GM21825 (cell line): ENCODE results near the gene EEF1G.
A peak's percentile ranks its signal among the peaks of the same experiment; 100 is the strongest.
"Not testable (repeated sequence)": the region's sequence is repeated elsewhere in the genome, so short reads cannot be mapped to it uniquely, and the experiment has no call there.

Source experiments
- ATAC-seq: cut with Tn5 transposase; IDR thresholded peaks from one replicate; pipeline ENCODE4 v1.9.1; 2021; ENCODE audit warnings: mild to moderate bottlenecking, moderate library complexity; ENCODE audit not compliant: unreplicated experiment

EEF1G gene

GRCh38 chr11:62573592-62574362 lies at the start of gene EEF1G:
Gene EEF1G (minus strand): TSS chr11:62573891. CDS start chr11:62573842, 49 bp downstream.
- ATAC-seq: peak; percentile 83

GRCh38 chr11:62622476-62623089 lies 48.9 kb upstream of the EEF1G start:
- ATAC-seq: no peak

DNA sequence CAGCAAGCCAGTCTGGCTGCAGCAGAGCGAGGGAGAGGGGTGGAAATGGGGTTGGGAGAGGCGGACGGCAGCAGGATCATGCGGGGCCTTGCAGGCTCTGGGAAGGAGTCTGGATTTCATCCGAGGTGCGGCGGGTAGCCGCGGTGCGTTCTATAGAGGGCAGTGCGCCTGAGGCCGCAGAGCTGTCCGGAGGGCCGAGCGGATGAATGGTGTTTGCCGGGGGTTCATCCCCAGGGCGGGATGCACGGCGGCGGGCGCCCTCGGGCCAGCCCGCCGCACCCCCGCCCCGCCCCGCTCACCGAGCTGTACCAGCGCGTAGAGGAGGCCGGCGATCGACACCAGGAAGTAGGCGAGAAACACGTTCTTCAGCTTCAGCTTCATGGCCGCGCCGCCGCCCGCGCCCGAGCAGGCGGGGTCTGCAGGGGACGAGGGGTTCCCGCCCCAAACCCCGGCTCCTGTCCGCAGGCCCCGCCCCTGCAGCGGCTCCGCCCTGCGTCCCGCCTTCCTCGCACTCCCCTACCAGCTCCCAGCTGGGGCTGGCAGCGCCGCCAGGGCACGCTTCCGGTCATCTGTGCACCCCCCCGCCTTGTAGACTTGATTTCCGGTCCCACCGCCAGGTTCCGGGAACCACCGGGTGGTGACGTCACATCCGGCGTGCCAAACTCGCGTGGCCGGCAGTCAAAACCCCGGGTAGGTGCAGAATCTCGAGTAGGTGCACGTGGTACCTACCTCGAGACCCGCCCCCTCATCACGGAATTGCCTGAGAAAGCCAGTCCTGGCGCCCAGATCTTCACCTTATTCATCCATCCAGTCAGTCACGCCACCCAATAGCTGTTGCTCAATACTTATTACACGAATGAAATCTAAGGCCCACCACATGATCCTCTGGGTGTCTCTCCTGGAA lies 48.1 kb upstream of the EEF1G start, which contains the start of gene B3GAT3:
Gene B3GAT3, minus strand, starts transcription at position 420 of the 904 bp plus-strand sequence. Its CDS starts 39 bp downstream, at position 381.
- ATAC-seq: peak; percentile 88

DNA sequence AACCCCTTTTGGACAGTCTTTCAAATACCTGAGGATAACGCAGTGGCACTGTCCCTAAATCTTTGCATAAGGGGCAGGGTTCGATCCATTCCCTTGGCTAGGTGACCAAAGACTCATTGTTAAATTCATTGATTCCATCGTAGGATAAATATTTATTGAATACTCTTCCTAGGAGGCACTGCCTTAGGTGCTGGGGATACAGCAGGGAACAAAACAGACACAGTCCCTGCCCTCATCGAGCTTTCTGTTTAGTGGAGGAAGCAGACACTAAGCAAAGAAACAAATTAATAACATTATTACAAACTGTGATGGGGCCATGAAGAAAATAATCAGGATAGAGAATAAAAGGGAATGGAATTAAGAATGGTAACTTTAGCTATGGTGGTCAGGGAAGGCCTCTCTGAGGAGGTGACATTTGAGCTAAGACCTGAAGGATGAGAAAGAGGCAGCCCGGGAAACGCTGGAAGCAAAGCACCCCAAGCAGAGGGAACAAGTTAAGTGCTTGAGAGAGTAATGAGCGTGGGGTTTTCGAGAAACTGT lies 47.4 kb upstream of the EEF1G start:
- ATAC-seq: no peak

DNA sequence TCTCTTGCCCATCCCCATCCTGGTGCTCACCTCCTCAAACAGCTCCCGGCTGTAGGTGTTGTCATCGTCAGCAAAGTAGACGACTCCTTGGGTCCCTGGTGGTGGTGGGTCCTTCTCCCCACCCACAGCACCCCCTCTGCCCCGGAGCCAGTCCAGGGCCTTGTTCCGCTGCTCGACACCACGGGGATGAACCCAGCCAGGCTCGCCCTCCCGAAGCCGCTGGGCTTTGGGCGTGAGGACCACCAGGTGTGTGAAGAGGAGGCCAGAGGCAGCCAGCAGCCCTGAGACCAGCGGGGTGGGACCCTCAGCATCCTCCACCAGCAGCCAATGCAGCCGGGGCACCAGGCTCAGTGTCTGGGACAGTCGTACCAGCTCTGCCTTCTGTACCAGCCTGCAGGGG lies 43.3 kb upstream of the EEF1G start:
- not testable (repeated sequence) for ATAC-seq

- no peak for ATAC-seq
Measured at GRCh38 chr11:62615521-62615920, 41.8 kb upstream of the EEF1G start.

GRCh38 chr11:62614275-62614674 lies 40.6 kb upstream of the EEF1G start:
- no peak for ATAC-seq

DNA sequence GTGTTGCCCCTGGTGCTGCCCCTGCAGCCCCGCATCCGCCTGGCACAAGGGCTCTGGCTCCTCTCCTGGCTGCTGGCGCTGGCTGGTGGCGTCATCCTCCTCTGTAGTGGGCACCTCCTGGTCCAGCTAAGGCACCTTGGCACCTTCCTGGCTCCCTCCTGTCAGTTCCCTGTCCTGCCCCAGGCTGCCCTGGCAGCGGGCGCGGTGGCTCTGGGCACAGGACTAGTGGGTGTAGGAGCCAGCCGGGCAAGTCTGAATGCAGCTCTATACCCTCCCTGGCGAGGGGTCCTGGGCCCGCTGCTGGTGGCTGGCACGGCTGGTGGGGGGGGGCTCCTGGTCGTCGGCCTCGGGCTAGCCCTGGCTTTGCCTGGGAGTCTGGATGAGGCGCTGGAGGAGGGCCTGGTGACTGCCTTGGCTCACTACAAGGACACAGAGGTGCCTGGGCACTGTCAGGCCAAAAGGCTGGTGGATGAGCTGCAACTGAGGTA lies 39.6 kb upstream of the EEF1G start:
- ATAC-seq: no peak

DNA sequence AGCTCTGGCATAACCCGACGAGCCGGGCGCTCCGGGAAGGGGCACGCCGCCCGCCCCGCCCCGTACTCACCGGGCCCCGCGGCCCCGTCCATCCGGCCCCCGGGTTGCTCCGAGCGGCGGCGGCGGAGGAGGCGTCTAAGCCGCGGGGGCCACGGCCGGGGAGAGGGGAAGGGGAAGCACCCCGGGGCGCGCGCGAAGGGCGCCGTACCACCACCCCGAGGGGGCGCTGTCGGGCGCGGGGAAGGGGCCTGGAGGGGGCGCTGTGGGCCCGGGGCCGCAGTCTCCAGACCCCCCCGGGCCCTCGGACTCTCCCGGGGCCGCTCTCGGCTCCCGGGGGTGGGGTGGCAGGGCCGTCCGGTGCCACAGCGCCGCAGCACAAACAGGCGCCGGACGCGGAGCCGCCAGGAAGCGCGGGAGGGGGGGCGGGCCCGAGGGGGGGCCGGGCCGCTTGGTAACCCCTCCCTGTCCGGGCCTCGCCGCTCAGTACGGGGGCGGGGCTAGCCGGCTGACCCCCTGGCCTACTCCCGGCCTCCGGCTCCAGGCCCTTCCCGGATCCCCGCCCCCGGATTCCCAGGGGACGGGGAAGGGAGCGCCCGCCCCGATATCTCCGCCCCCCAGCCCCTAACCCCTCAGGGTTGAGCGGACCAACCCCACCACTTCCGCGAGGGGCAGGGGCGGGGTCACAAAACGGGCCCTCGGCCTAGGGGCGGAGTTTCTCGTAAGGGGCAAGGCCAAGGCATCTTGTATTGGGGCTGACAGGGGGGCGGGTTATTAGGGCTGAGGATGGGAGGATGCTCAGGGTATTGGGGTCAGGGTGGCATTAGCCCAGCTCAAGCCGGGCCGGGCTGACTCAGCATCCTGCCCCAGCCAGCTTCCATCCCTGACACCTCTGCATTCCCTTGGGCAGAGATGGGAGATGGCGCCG lies 38.9 kb upstream of the EEF1G start, which contains the start of the genes EML3 and ROM1:
Gene EML3, minus strand, starts transcription at position 410 of the 925 bp plus-strand sequence. Its CDS starts 318 bp downstream, at position 92.
Gene ROM1, plus strand, starts transcription at position 892 of the 925 bp plus-strand sequence. Its CDS starts 25 bp downstream, at position 917.
- ATAC-seq: peak; percentile 58

DNA sequence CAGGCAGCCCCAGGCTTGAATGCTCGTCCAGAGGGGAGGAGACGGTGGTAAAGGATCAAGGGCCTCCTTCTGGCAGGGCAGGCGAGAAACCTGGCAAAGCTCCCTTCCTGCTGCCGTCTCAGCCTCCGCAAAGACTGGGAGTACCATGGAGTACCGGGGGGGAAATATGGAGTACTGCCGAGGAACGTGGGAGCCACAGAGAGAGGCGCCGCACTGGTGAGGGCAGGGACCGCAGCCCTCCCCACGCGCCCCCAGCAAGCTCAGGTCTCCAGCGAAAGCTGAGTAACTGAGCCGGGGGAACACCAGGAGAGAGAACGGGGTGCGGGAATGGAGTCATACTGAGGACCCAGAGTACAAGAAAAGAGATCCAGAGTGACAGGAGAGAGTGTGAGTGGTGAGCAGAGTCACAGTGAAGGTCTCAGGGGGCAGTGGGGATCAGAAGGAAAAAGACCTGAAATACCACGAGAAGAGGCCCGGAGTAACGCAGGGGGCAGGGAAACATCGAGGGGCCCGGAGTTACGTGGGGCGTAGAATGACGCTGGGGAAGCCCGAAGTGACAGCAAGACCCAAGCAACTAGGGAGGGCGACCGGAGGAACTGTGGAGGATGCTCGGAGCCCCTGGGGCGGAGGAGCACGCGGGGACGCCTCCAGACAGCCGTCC lies 38.1 kb upstream of the EEF1G start:
- ATAC-seq: no peak

DNA sequence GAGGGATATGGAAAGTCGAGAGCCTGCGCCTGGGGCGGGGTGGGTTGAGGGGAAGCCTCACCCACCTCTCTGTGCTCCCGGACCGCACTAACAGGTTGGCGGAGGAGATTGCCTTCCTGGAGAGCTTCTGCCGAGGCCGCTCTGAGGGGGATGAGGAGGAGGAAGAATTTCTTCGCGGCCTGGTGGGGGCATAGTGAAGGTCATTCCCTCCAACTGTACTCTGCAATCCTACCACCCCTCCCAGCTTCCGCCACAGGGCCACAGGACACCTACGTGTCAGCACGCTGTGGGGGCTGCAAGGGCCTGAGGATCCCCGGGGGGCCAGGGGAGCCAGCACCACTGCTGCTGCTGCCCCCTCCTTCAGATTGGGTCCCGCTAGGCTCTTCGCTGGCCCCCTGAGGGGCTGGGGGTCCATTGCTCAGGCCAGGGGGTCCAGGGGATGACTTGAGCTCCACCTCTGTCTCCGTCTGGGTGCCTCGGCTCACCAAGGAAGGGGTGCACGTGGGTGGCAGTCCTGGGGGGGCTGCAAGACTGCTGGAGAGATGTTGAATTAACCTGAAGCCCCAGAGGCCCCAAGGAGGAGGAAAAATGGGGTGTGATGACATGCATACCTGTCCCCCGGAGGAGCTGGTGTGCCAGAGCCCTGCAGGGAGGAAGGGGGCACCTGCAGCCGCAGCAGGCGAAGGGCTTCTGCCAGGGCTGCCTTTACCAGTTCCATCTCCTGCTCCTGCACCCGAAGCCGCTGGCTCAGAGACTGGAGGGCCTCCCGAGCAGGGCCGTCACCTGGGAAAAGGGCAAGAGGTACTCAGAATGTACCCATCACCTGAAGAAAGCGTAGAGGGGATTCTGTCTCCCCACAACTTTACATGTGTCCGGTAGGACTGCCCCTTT lies 37.4 kb upstream of the EEF1G start:
- ATAC-seq: no peak

GRCh38 chr11:62610403-62610802 lies 36.7 kb upstream of the EEF1G start:
- no peak for ATAC-seq

- no peak for ATAC-seq
Measured at GRCh38 chr11:62608776-62609175, 35.1 kb upstream of the EEF1G start.

- ATAC-seq: no peak
Measured at GRCh38 chr11:62607714-62608113, 34.0 kb upstream of the EEF1G start.

GRCh38 chr11:62605902-62606301 lies 32.2 kb upstream of the EEF1G start:
- no peak for ATAC-seq

GRCh38 chr11:62605467-62605866 lies 31.8 kb upstream of the EEF1G start:
- ATAC-seq: no peak

- ATAC-seq: no peak
Measured at GRCh38 chr11:62604460-62605120, 30.9 kb upstream of the EEF1G start.
